GM19455 (cell line): ENCODE data around the gene PARP11.

Experiments
- ATAC-seq: cut with Tn5 transposase; IDR thresholded peaks from one replicate; pipeline ENCODE4 v1.9.1; 2021; ENCODE audit not compliant: unreplicated experiment

Gene PARP11

DNA sequence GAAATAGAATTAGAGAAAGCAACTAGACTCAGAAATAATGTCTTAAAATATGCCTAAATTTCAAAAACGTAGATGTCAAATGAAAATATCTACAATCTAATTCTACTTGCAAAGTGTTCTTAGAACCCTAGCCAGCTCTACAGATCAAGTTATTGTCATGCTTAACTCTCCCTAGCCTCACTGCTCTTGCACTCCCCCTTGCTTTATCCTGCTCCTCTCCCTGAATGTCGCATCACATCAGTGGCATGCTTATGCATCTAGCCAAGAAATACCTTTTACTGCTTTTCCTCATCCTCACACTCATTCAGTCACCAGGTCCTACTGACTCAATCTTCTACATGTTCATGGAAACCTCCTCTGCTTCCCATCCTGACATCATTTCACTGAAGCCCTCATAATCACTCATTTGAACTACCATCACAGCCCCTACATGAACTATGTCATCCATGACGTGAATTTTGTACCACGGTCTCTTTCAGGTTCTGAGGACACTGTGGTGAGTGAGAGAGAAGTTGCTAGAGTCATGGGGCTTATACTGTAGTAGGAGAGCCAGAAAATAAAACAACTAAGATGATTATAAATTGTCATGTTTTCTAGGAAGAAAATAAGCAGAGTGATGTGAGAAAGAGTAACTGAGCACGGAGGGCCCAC lies 97.7 kb downstream of the PARP11 start:
- no peak for ATAC-seq

DNA sequence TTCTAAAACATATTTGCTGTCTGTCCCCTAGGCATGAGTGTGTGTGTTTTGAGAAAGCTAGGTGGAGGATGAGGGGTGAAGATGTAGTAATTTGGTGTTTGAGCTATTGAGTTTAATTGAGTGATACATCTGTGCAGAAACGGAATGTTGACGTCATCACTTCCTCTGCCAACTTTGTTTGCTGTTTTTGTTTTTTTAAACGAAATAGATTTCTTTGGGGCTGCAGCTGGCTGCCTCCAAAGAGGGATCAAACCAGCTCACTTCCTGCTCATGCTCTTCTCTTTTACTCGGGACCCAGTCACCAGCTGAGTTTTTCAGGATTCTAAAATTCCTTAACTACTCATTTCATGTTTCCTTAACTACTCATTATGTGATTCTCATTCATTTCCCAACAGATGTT lies 100.8 kb downstream of the PARP11 start:
- no peak for ATAC-seq

DNA sequence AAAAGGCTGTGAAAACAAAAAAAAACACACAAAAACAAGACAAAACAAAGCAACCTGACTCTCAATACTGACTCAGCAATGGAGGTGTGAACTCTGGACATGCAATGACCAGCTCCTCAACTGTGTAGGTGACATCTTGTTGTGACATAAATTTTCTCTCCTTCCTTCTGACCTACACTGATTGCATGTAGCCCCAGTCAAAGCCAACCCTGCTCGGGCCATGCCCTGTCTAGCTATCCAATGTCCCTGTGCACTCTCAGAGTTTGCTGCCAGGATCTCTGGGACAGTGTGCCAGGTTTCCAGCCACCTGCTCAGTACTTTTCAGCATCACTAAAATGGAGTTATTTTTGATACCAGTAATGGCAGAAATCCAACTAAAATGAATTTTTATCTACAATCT lies 101.3 kb downstream of the PARP11 start:
- no peak for ATAC-seq

DNA sequence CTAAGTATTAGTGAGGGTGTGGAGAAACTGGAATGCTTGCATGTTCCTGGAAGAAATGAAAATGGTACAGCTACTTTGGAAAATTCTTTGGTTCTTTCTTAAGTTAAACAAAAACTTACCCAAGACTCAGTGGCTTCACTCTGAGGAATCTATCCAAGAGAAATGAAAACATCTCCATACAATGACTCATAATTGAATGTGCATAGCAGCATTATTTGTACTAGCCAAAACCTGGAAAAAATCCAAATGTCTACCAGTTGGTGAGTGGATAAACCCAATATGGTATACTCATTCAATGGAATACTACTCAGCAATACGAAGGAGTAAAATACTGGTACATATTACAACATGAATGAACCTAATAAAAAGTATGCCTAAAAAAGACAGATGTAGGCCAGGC lies 102.3 kb downstream of the PARP11 start:
- ATAC-seq, result no peak

DNA sequence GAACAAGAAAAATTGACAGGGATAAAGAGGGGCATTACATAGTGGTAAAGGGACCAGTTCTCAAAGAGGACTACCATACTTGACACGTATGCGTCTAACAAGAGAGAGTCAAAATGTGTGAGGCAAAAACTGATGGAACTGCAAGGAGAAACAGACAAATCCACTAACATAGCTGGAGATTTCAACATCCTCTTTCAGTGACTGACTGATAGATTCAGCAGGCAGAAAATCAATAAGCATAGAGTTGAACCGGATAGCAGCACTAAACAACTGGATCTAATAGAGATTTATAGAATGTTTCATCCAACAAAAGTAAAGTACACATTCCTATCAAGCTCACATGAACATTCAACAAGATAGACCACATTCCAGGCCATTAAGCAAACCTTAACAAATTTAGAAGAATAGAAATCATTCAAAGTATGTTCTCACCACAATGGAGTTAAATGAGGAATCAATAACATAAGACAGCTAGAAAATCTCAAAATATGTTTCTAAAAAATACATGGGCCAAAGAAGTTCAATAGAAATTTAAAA lies 104.2 kb downstream of the PARP11 start:
- no peak for ATAC-seq

DNA sequence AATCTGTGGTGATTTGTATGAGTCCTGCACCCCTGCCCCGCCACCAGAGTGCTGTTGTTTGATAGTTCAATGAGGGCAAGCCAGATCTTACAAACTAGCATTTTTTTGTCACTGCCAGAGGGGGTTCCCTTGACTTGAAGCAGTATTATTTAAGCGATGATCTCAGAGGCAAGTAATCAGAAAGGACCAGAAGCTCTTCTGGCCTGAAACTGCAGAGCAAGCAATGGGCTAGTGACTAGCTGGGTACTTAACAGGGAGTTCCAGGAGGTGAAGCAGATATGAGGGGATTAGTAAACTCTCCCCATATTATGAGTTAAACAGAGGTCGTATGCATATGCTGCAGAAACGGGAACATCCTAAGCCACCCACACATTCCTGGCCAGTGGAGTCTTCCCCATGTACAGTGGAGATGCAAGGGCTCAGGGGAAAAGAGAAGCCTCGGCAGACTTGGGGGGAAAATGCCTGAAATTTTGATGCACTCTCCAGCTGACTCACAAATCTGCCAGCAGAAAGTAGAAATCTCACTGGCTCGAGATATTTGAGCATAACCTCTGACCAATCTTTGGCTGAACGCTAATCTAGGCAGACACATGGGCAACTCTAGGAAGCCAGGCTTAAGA lies 112.0 kb downstream of the PARP11 start:
- ATAC-seq, result no peak

DNA sequence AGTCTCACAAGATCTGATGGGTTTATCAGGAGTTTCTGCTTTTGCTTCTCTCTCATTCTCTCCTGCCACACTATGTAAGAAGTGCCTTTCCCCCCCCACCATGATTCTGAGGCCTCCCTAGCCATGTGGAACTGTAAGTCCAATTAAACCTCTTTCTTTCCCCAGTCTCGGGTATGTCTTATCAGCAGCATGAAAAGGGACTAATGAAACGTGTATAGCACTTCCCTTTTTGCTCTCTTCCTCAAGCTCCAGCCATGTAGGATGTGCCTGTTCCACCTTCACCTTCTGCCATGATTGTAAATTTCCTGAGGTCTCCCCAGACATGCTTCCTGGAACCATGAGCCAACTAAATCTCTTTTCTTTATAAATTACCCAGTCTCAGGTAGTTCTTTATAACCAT lies 113.3 kb downstream of the PARP11 start:
- no peak for ATAC-seq
